Measurements from ENCODE around the gene NFIA. TPM values are rescaled to one million over a fixed set of nuclear protein-coding genes. Genes with fewer than 3 reads are reported as not detected.

Gene NFIA
- total RNA-seq, 1 experiment from 2014 or later = 0.35 TPM

DNA sequence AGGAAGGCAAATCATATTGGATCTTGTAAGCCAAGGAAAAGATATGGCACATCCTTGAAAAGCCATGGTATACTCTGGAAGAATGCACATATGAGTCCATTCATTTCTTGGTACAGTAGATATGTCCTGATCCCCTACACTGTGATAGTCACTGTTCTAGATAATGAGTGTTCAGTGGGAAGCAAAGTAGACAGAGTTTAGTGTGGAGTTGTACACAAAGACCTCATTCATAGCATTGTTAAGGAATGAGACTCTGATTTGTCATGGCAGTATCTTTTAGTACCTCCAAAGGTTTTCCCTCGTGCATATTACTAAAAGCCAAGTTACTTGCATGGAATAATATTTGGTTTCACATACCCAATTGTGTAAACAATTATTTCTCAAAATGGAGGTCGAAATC lies 204.7 kb downstream of the NFIA start:
- H3K9me3 Mint-ChIP-seq = no peaks in the 10 kb centered on the region; a peak in 1 of 5 replicates
- H2BK12ac ChIP-seq (ENCODE audit: insufficient read length, low read depth, low read length) = no peak overlapping the region
- no peaks in the 10 kb centered on the region; the same call in 1 of the 2 replicates for H3K27me3 Mint-ChIP-seq (ENCODE audit: low read depth)
- H3K27me3 ChIP-seq (ENCODE audit: insufficient read depth, low read length) = no peaks in the 10 kb centered on the region
- H3K4me2 ChIP-seq (ENCODE audit: insufficient read depth, insufficient read length, low read length) = no peak overlapping the region
- H3K27ac Mint-ChIP-seq = no peak overlapping the region
- no peak overlapping the region for H3K9ac ChIP-seq (ENCODE audit: extremely low read depth, insufficient read length, low read length)
- no peak overlapping the region for H3K27ac ChIP-seq (ENCODE audit: insufficient read length, low read depth, low read length)
- no peak overlapping the region for H3K23ac ChIP-seq (ENCODE audit: insufficient read length, low read depth, low read length)
- TF ChIP-seq, protein P1, sequence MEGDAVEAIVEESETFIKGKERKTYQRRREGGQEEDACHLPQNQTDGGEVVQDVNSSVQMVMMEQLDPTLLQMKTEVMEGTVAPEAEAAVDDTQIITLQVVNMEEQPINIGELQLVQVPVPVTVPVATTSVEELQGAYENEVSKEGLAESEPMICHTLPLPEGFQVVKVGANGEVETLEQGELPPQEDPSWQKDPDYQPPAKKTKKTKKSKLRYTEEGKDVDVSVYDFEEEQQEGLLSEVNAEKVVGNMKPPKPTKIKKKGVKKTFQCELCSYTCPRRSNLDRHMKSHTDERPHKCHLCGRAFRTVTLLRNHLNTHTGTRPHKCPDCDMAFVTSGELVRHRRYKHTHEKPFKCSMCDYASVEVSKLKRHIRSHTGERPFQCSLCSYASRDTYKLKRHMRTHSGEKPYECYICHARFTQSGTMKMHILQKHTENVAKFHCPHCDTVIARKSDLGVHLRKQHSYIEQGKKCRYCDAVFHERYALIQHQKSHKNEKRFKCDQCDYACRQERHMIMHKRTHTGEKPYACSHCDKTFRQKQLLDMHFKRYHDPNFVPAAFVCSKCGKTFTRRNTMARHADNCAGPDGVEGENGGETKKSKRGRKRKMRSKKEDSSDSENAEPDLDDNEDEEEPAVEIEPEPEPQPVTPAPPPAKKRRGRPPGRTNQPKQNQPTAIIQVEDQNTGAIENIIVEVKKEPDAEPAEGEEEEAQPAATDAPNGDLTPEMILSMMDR (conservative IDR thresholded peaks at IDR 0.05) = no peak
- H3K79me2 ChIP-seq (ENCODE audit: insufficient read depth, low read length) = no peaks in the 10 kb centered on the region
- H4K91ac ChIP-seq (ENCODE audit: insufficient read length, low read depth, low read length) = no peak overlapping the region
- no peaks in the 10 kb centered on the region for H4K20me1 ChIP-seq (ENCODE audit: control insufficient read depth, insufficient read depth, insufficient read length)
- no peaks in the 10 kb centered on the region for H3K9me3 ChIP-seq (ENCODE audit: control insufficient read depth, low read depth, low read length)
- no peak for DNase-seq
- H2BK20ac ChIP-seq (ENCODE audit: low read depth, low read length, poor library complexity, severe bottlenecking) = no peak overlapping the region
- no peak overlapping the region for H2AK5ac ChIP-seq (ENCODE audit: insufficient read length, low read length)
- no peak overlapping the region for H4K8ac ChIP-seq (replicated peaks; ENCODE audit: insufficient read length, low read depth, low read length)
- H2BK15ac ChIP-seq (ENCODE audit: low read depth, low read length) = no peak overlapping the region
- no CpG with 5 or more reads among the region's 2 CpGs for WGBS (ENCODE audit: extremely low coverage, insufficient read length, low lambda C conversion rate)
- no peak overlapping the region for H3K18ac ChIP-seq (ENCODE audit: insufficient read length, low read depth, low read length)
- no peak overlapping the region for H2AFZ ChIP-seq (ENCODE audit: low read length)
- H3K36me3 Mint-ChIP-seq (ENCODE audit: insufficient read depth in 1 of 3, low read depth in 3 of 3) = no peaks in the 10 kb centered on the region
- H2BK120ac ChIP-seq (ENCODE audit: low read depth, low read length, poor library complexity, severe bottlenecking) = no peak overlapping the region
- no peak overlapping the region for H3K14ac ChIP-seq (ENCODE audit: insufficient read depth, low read length)
- no peak overlapping the region for H4K5ac ChIP-seq (ENCODE audit: insufficient read length, low read depth, low read length)
- H3K4me1 Mint-ChIP-seq = peaks cover 53 to 59% of the 10 kb centered on the region in 2 experiments
- H3K56ac ChIP-seq (ENCODE audit: insufficient read length, low read depth, low read length) = no peak overlapping the region
- no peak overlapping the region for H3T11ph ChIP-seq (ENCODE audit: low read length)
- H3K4me1 ChIP-seq (ENCODE audit: insufficient read depth, low read length) = peaks cover 8% of the 10 kb centered on the region
- no peak overlapping the region for H3K4ac ChIP-seq (ENCODE audit: low read depth, low read length)
- H3K23me2 ChIP-seq (ENCODE audit: insufficient read length, low read depth, low read length, poor library complexity, severe bottlenecking) = no peaks in the 10 kb centered on the region
- no peaks in the 10 kb centered on the region for H3K79me1 ChIP-seq (ENCODE audit: insufficient read depth, low read depth, low read length, poor library complexity, severe bottlenecking)
- no peak overlapping the region for H3K4me3 Mint-ChIP-seq
- H2BK5ac ChIP-seq (ENCODE audit: insufficient read length, low read length) = no peak overlapping the region

Data from H9 (cell line).